GM12875 (cell line): ENCODE results near the gene HOXB8.

Experiments
- H3K4me3 ChIP-seq: one replicate; pipeline ENCODE4 v1.5.1; 2011; ENCODE audit warnings: low read depth, low read length, control low read depth
- TF ChIP-seq, protein P1 (sequence below): IDR thresholded peaks from 2 replicates; pipeline ENCODE4 v1.5.1; 2011; ENCODE audit warnings: low read depth, mild to moderate bottlenecking, control low read depth, inconsistent platforms, low read length, moderate library complexity, borderline replicate concordance; ENCODE audit not compliant: insufficient read depth

The HOXB8 gene

DNA sequence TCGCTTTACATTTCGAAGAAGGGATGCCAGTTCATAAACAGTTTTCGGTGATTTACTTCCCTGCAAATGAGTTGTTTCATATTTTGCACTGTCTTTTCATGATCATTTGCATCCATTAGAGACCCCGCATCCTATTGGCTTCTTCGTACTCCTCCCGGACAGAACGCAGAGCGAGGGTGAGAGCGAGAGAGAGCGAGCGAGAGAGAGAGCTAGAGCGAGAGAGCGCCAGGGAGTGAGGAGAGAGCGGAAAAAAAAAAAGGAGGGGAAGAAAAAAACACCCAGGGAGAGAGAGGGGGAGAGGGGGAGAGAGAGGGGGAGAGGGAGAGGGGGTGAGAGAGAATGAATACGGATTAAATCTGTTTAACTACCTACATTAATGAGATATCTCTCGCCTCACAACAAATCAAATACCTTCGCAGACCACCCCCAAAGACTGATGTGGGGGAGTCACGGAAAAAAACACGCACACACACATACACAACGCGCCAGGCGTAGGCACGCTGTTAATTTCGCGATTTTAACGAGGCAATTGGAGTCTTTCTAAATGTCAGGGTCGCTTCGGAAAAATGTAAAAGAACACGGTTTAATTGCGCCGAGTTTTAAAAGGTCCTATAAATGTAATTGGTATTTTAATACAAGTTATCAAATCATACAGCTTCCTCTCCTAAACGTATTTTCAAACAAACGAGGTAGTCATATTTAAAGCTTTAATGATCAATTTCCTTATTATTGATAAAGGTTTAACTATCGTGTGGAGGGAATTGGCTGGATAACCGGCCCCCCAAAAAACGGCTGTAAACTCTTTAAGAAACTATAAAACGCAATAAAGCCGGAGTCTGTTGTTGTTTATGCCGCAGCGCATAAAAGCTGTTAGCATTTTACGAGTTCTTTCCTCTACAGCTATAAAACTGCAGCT, at the start of gene HOXB8:
TSS of gene HOXB8 (minus strand) at position 246 of the 916 bp plus-strand sequence. CDS start 588 bp downstream, outside the sequence.
- no peak within 1 kb of the TSS for H3K4me3 ChIP-seq
- TF ChIP-seq, protein P1, sequence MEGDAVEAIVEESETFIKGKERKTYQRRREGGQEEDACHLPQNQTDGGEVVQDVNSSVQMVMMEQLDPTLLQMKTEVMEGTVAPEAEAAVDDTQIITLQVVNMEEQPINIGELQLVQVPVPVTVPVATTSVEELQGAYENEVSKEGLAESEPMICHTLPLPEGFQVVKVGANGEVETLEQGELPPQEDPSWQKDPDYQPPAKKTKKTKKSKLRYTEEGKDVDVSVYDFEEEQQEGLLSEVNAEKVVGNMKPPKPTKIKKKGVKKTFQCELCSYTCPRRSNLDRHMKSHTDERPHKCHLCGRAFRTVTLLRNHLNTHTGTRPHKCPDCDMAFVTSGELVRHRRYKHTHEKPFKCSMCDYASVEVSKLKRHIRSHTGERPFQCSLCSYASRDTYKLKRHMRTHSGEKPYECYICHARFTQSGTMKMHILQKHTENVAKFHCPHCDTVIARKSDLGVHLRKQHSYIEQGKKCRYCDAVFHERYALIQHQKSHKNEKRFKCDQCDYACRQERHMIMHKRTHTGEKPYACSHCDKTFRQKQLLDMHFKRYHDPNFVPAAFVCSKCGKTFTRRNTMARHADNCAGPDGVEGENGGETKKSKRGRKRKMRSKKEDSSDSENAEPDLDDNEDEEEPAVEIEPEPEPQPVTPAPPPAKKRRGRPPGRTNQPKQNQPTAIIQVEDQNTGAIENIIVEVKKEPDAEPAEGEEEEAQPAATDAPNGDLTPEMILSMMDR, result no peak

DNA sequence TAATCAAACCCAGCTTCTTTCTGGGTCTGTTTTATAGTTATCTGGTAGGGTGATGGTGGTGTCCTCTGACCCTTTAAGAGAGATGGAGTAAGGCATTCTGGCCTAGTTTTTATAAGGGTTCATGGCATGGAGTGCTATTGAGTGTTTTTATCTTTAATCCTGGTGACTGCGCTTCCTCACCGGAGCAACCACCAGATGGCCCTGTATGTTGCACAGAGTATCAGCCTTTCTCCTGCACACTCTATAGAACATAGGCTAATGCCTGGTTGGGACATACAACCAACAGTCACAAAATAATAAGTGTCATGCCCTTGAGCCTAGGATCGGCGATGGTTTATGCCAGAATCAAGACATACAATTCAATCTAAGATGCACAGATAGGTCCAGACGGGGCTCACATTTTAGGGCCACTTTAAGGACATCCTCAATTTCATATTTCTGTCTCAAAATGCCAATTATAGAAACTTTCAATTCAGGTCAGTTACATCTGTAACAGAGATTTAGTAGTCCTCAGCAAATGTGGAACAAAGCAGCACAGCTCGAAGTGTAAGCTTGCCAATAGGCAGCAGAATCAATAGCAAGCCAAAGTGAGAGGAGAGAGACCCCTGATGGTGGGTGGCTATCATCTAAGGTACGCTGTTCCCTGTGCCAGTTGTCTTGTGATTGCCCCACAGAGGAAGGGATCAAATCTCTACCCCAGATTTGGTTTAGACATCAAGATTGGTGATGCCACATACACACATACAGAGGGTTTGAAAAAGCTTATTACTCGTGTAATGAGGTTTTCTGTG, 48.2 kb upstream of the HOXB8 start:
- TF ChIP-seq, protein P1, result no peak
- no peak overlapping the region for H3K4me3 ChIP-seq

DNA sequence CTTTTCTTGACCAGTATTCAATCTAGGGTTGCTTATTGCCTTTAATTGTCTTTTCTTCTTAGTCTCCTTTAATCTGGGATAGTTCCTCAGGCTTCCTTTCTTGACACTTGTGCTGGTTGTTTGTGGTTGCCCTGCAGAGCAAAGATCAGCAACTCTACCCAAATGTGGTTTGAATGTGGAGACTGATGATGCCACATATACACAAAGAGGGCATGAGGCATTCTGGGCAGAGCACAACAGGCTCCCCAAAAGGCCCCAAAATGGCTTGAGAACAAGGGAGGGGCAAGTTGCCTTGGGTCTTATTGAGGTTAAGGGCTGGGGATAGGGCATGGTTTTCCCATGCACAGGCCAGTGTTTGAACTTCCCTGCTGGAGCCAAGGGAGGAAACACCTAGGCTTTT, 40.8 kb upstream of the HOXB8 start:
- TF ChIP-seq, protein P1, result no peak
- H3K4me3 ChIP-seq, result no peak overlapping the region

DNA sequence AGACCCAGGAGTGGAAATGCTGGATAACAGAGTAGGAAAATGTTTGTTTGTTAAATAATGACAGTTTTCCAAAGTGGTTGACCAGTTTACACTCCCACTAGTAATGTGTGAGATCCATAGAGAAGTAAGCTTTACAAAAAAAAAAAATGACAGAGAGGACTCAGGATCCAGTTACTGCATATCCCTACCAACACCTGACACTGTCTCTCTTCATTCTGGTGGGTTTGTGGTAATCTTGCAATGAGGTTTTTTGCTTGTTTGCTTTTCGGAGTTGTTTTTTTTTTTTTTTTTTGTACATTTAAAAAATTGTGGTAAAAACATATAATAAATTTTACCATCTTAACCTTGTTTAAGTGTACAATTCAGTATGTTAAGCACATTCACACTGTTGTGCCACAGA, 34.6 kb upstream of the HOXB8 start:
- H3K4me3 ChIP-seq, result no peak overlapping the region
- TF ChIP-seq, protein P1, result no peak

DNA sequence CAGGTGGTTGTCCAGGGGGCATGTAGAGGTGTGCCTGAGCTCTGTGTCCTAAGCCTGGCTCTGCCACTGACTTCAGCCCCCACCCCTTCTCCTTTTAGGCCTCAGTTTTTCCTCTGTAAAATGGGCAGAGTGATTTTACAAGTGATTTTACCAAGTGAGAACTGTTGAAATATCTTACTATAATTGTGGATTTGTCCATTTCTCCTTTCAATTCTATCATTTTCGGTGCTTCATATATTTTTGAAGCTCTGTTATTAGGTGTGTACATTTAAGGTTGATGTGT, 32.8 kb upstream of the HOXB8 start:
- no peak overlapping the region for H3K4me3 ChIP-seq
- TF ChIP-seq, protein P1, result no peak

DNA sequence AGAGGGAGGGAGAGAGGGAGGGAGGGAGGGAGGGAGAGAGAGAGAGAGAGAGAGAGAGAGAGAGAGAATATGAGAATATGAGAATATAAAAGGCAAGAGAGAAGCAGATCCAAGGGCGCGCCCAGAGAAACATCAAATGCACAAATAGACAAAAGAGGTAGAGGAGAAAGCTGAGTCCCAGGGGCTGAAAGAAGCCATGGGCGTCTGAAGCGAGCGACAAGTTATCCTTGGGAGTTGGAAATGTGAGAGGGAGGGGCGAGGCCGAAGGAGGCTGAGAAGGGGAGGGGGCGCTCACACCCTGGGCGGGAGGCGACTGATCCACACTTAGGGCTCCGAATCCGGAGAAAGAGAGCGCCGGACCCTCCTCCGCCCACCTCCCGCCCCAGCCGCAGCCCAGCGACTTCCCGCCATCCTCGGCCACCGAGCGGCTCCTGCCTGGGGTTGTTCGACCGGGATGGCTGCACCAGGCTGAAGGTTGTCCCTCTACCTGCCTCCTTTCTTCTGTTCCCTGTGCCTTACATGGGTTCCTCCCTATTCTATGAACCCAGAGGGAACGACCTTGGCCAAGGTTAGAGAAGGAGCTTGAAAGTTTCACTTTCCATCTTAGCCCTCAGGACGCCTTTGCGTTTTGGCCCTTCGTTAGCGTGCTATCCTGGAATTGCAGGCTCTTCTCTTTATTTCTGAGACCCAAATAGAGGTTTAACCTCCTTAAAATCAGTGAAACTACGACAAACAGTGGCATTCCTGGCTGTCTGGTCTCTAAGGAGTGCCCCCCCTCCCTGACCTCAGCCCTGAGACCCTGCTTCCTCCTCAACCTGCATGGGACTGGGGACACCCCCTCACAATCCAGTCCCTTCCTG, 32.2 kb upstream of the HOXB8 start:
- H3K4me3 ChIP-seq, result peak overlapping the region; percentile 21
- TF ChIP-seq, protein P1, result no peak
